ENCODE measurements around the gene VSTM5. TPM values are rescaled to one million over a fixed set of nuclear protein-coding genes. Genes with fewer than 3 reads are reported as not detected.

Gene VSTM5
- total RNA-seq, 1 donor from 2014 or later, result 0.56 TPM

- Mint-ChIP-seq H3K27ac (ENCODE audit: unreplicated experiment) (no peak overlapping the region), H3K4me3 (ENCODE audit: unreplicated experiment) (no peak overlapping the region), H3K27me3 (ENCODE audit: unreplicated experiment) (peaks cover 6% of the 10 kb centered on the region), H3K9me3 (ENCODE audit: unreplicated experiment) (peaks cover 6% of the 10 kb centered on the region), H3K36me3 (ENCODE audit: low read depth, unreplicated experiment) (peaks cover 8% of the 10 kb centered on the region), H3K4me1 (ENCODE audit: unreplicated experiment) (peaks cover 11% of the 10 kb centered on the region)
- DNase-seq (ENCODE audit: low spot score), result no peak
- TF ChIP-seq CTCF (IDR thresholded peaks at IDR 0.05; ENCODE audit: unreplicated experiment), result no peak
Measured at GRCh38 chr11:93773601-93774200, 76.7 kb downstream of the VSTM5 start.

- peaks cover 8% of the 10 kb centered on the region for H3K27me3 Mint-ChIP-seq (ENCODE audit: unreplicated experiment)
- H3K4me1 Mint-ChIP-seq (ENCODE audit: unreplicated experiment), result peaks cover 16% of the 10 kb centered on the region
- DNase-seq (ENCODE audit: low spot score), result no peak
- no peak overlapping the region for H3K27ac Mint-ChIP-seq (ENCODE audit: unreplicated experiment)
- H3K9me3 Mint-ChIP-seq (ENCODE audit: unreplicated experiment), result peaks cover 6% of the 10 kb centered on the region
- no peak for TF ChIP-seq CTCF (IDR thresholded peaks at IDR 0.05; ENCODE audit: unreplicated experiment)
- H3K4me3 Mint-ChIP-seq (ENCODE audit: unreplicated experiment), result no peak overlapping the region
- H3K36me3 Mint-ChIP-seq (ENCODE audit: low read depth, unreplicated experiment), result peaks cover 14% of the 10 kb centered on the region
Measured at GRCh38 chr11:93773045-93773477, 77.4 kb downstream of the VSTM5 start.

- Mint-ChIP-seq H3K36me3 (ENCODE audit: low read depth, unreplicated experiment) (peaks cover 16% of the 10 kb centered on the region), H3K4me3 (ENCODE audit: unreplicated experiment) (no peak overlapping the region), H3K27me3 (ENCODE audit: unreplicated experiment) (peaks cover 5% of the 10 kb centered on the region)
Measured at GRCh38 chr11:93772123-93772522, 78.3 kb downstream of the VSTM5 start.

GRCh38 chr11:93770160-93770559 lies 80.3 kb downstream of the VSTM5 start:
- Mint-ChIP-seq H3K36me3 (ENCODE audit: low read depth, unreplicated experiment) (peaks cover 19% of the 10 kb centered on the region), H3K4me3 (ENCODE audit: unreplicated experiment) (no peak overlapping the region), H3K27ac (ENCODE audit: unreplicated experiment) (no peak overlapping the region), H3K27me3 (ENCODE audit: unreplicated experiment) (peaks cover 5% of the 10 kb centered on the region), H3K9me3 (ENCODE audit: unreplicated experiment) (peaks cover 6% of the 10 kb centered on the region), H3K4me1 (ENCODE audit: unreplicated experiment) (peaks cover 16% of the 10 kb centered on the region)
- DNase-seq (ENCODE audit: low spot score), result no peak
- no peak for TF ChIP-seq CTCF (IDR thresholded peaks at IDR 0.05; ENCODE audit: unreplicated experiment)

More at GRCh38 chr11:93772123-93772522, 78.3 kb downstream of the VSTM5 start:
- DNase-seq (ENCODE audit: low spot score), result no peak
- Mint-ChIP-seq H3K27ac (ENCODE audit: unreplicated experiment) (no peak overlapping the region), H3K4me1 (ENCODE audit: unreplicated experiment) (peaks cover 16% of the 10 kb centered on the region), H3K9me3 (ENCODE audit: unreplicated experiment) (peaks cover 6% of the 10 kb centered on the region)
- TF ChIP-seq CTCF (IDR thresholded peaks at IDR 0.05; ENCODE audit: unreplicated experiment), result no peak

Other genes starting within 250 kb of the VSTM5 start
- gene CEP295, start 188.9 kb downstream of the VSTM5 start, total RNA-seq (ENCODE audit: unreplicated experiment), result 14.8 TPM
- gene TAF1D, start 109.1 kb downstream of the VSTM5 start, total RNA-seq (ENCODE audit: unreplicated experiment), result 131 TPM
- gene C11orf54, start 108.9 kb downstream of the VSTM5 start, total RNA-seq (ENCODE audit: unreplicated experiment), result 23.1 TPM
- 38.7 TPM for gene MED17, start 66.3 kb downstream of the VSTM5 start, total RNA-seq (ENCODE audit: unreplicated experiment)
- gene HEPHL1, start 170.7 kb upstream of the VSTM5 start, total RNA-seq (ENCODE audit: unreplicated experiment), result not detected